ENCODE data around the gene KCNC3.

Gene KCNC3

DNA sequence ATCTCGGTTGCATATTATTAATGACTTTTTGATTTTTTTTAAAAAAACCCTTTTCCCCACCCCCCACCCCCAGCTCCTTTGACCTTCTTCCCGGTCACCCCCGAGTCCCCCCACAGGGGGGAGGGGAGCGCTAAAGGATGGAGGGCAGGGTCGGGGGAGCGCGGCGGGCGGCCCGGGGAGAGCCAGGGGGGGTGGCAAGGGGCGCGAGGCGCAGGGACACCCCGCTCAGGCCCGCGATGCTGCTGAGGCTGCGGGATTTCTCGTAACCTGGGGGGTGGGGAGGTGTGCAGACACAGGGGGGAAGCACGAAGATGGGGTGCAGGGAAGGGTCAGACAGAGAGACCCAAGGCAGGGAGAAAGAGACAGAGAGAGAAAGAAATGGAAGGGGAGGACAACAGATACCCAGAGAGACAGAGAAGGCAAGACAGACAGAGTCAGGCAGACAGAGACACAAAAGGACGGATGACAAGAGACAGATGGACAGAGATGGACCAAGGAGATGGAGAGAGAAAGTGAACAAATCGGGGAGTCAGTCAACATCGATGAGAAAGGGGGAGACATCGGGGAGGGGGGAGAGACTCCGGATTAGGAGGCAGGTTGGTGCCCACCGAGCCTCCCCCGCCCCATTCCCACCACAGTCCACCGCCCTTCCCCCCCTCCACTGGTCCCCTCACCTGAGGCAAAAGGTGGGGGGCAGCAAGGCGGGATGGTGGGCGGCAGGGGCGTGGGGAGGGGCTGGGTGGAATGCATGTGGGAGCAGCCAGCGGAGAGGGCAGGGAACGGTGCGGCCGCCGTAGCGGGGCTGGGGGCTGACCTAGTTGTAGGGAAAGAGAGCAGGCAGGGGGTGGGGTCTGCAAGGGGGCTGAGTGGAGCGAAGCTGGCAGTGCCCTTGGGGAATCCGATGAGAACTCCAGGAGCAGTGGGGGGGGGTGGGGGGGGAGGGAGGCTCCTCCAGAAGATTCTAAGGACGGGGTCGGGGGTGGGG is 14.2 kb downstream of the KCNC3 start:
- no peak overlapping the region for H3K4me3 ChIP-seq (ENCODE audit: low read length, poor library complexity, severe bottlenecking)
- H3K27me3 ChIP-seq (ENCODE audit: insufficient read depth, low read length, poor library complexity, severe bottlenecking): no peaks in the 10 kb centered on the region
- TF ChIP-seq, protein P1, sequence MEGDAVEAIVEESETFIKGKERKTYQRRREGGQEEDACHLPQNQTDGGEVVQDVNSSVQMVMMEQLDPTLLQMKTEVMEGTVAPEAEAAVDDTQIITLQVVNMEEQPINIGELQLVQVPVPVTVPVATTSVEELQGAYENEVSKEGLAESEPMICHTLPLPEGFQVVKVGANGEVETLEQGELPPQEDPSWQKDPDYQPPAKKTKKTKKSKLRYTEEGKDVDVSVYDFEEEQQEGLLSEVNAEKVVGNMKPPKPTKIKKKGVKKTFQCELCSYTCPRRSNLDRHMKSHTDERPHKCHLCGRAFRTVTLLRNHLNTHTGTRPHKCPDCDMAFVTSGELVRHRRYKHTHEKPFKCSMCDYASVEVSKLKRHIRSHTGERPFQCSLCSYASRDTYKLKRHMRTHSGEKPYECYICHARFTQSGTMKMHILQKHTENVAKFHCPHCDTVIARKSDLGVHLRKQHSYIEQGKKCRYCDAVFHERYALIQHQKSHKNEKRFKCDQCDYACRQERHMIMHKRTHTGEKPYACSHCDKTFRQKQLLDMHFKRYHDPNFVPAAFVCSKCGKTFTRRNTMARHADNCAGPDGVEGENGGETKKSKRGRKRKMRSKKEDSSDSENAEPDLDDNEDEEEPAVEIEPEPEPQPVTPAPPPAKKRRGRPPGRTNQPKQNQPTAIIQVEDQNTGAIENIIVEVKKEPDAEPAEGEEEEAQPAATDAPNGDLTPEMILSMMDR (conservative IDR thresholded peaks at IDR 0.05; ENCODE audit: low read length): no peak
- no peak for TF ChIP-seq EZH2phosphoT487 (IDR thresholded peaks at IDR 0.05; ENCODE audit: borderline replicate concordance)

DNA sequence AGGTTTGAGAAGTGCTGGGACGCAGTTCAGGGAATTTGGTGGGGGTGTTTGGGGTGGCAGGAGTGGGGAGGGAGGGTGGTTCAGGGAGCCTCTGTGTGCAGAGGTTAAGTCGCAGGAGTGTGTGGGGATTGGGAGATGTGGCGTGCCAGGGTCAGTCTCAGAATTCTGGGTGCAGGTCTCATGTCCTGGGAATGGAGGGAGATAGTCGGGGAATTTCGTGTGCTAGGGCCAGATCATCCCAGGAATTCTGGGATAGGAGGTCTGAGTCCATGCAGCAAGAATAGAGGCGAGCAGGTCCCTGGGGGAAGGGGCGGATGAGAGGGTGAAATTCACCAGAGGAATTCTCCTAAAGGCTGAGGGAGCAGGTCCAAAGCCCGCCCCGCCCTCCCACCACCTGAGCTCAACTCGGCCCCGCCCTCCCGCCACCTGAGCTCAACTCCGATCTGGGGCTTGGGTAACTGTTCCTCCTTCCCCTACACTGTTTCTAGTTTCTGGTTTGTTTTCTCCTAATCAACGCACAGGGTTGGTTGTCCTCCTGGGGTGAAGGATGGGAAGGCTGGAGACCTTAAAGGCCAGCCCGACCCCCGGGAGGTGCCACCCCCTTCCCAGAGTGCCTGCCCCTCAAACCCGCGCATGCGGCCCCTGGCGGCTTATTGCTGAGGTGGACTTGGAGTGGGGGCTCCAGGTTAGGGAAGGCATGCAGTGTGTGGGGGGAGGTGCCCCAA is 15.2 kb downstream of the KCNC3 start:
- no peaks in the 10 kb centered on the region for H3K27me3 ChIP-seq (ENCODE audit: insufficient read depth, low read length, poor library complexity, severe bottlenecking)
- H3K4me2 ChIP-seq (ENCODE audit: low read depth, low read length, poor library complexity, severe bottlenecking): no peak overlapping the region
- no peaks in the 10 kb centered on the region for H4K20me1 ChIP-seq (ENCODE audit: insufficient read depth, low read length, poor library complexity, severe bottlenecking)
- H3F3A ChIP-seq (ENCODE audit: low read depth): no peaks in the 10 kb centered on the region
- no peaks in the 10 kb centered on the region for H3K36me3 ChIP-seq (ENCODE audit: insufficient read depth, low read length)
- H3K79me2 ChIP-seq (ENCODE audit: insufficient read depth, low read length): no peaks in the 10 kb centered on the region
- H3K9ac ChIP-seq (ENCODE audit: low read depth, low read length, poor library complexity, severe bottlenecking): no peak overlapping the region
- TF ChIP-seq EZH2phosphoT487 (IDR thresholded peaks at IDR 0.05; ENCODE audit: borderline replicate concordance): no peak
- TF ChIP-seq, protein P1 (conservative IDR thresholded peaks at IDR 0.05; ENCODE audit: low read length): no peak
- H3K4me1 ChIP-seq (ENCODE audit: insufficient read depth, low read length, poor library complexity, severe bottlenecking): no peaks in the 10 kb centered on the region
- no peak overlapping the region for H3K4me3 ChIP-seq (ENCODE audit: low read length, poor library complexity, severe bottlenecking)
- H3K9me3 ChIP-seq (ENCODE audit: insufficient read depth, low read depth, low read length): peaks cover 6% of the 10 kb centered on the region; the same call in 1 of the 2 replicates
- H2AFZ ChIP-seq (ENCODE audit: low read length): no peak overlapping the region
- H3K9me2 ChIP-seq (replicated peaks; ENCODE audit: low read depth, low read length): no peaks in the 10 kb centered on the region

More for the DNA sequence above, 14.2 kb downstream of the KCNC3 start:
- no peaks in the 10 kb centered on the region for H3K79me2 ChIP-seq (ENCODE audit: insufficient read depth, low read length)
- no peaks in the 10 kb centered on the region for H3K36me3 ChIP-seq (ENCODE audit: insufficient read depth, low read length)
- H3K4me2 ChIP-seq (ENCODE audit: low read depth, low read length, poor library complexity, severe bottlenecking): no peak overlapping the region
- H4K20me1 ChIP-seq (ENCODE audit: insufficient read depth, low read length, poor library complexity, severe bottlenecking): no peaks in the 10 kb centered on the region
- H3K9me3 ChIP-seq (ENCODE audit: insufficient read depth, low read depth, low read length): peaks cover 6% of the 10 kb centered on the region; the same call in 1 of the 2 replicates
- no peaks in the 10 kb centered on the region for H3F3A ChIP-seq (ENCODE audit: low read depth)
- H3K4me1 ChIP-seq (ENCODE audit: insufficient read depth, low read length, poor library complexity, severe bottlenecking): no peaks in the 10 kb centered on the region
- no peak overlapping the region for H3K9ac ChIP-seq (ENCODE audit: low read depth, low read length, poor library complexity, severe bottlenecking)
- no peaks in the 10 kb centered on the region for H3K9me2 ChIP-seq (replicated peaks; ENCODE audit: low read depth, low read length)
- no peak overlapping the region for H2AFZ ChIP-seq (ENCODE audit: low read length)

DNA sequence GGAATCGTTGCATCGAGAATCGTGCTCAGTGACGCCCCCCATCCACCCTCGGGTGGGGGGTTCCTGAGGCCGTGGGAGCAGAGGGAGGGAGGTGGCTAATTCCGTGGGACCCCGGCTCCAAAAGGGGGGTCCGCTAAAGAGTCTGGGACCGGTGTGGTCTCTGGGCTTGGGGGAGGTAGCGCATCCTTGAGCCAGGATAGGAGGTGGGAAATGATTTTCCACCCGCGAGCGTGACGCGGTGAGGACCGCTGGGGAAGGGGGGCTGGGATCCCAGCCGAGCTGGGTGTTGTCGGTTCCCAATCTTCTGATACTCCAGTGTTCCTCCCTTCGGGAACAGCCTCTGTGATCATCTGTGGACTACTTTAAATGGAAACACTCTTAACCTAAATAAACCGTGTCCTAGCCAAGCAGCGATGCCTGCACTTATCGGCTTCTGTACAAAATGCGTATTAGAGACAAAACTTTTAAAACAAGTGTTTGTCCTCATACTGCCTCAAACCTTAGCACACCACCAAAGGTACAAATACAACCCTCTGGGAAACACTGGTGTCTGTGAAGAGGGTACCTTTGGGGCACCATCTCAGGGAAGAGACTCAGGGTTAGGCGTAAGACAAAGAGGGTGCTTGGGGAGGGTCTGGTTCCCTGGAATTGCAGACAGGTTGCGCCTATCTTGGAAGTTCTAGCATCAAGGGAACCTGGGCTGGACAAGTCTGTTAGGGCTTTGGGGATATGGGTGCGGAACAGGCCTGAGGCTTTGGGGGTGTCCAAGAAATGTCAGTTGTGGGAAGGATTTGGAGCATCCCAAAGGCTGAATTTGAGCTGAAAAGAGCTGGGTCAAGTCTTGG is 16.0 kb downstream of the KCNC3 start:
- H3K4me3 ChIP-seq (ENCODE audit: low read length, poor library complexity, severe bottlenecking): no peak overlapping the region
- no peak overlapping the region for H2AFZ ChIP-seq (ENCODE audit: low read length)
- no peaks in the 10 kb centered on the region for H3K36me3 ChIP-seq (ENCODE audit: insufficient read depth, low read length)
- TF ChIP-seq, protein P1 (conservative IDR thresholded peaks at IDR 0.05; ENCODE audit: low read length): no peak
- no peaks in the 10 kb centered on the region for H3K9me2 ChIP-seq (replicated peaks; ENCODE audit: low read depth, low read length)
- H3K4me1 ChIP-seq (ENCODE audit: insufficient read depth, low read length, poor library complexity, severe bottlenecking): no peaks in the 10 kb centered on the region
- no peaks in the 10 kb centered on the region for H3F3A ChIP-seq (ENCODE audit: low read depth)
- no peak overlapping the region for H3K4me2 ChIP-seq (ENCODE audit: low read depth, low read length, poor library complexity, severe bottlenecking)
- H3K9ac ChIP-seq (ENCODE audit: low read depth, low read length, poor library complexity, severe bottlenecking): no peak overlapping the region
- no peaks in the 10 kb centered on the region for H3K79me2 ChIP-seq (ENCODE audit: insufficient read depth, low read length)
- H4K20me1 ChIP-seq (ENCODE audit: insufficient read depth, low read length, poor library complexity, severe bottlenecking): no peaks in the 10 kb centered on the region
- no peaks in the 10 kb centered on the region for H3K27me3 ChIP-seq (ENCODE audit: insufficient read depth, low read length, poor library complexity, severe bottlenecking)
- H3K9me3 ChIP-seq (ENCODE audit: insufficient read depth, low read depth, low read length): peaks cover 6% of the 10 kb centered on the region; the same call in 1 of the 2 replicates

Data from Loucy (cell line).